Natural killer cell (primary cell): ENCODE results near the gene SLC5A10. TPM values are rescaled to one million over a fixed set of nuclear protein-coding genes. Genes with fewer than 3 reads are reported as not detected.

Experiments
- ATAC-seq, 3 donors: fragments of 150-1000 bp in 2 of 3; fragments of 200-7000 bp in 1 of 3; cut with Tn5 transposase; 1 replicate in 1 of 3; 2 replicates in 2 of 3; pipeline ENCODE4 v1.10.0; 2021; ENCODE audit warnings: mild to moderate bottlenecking in 2 of 3, moderate library complexity in 2 of 3
- DNase-seq, 2 donors: peaks; one replicate each; pipeline versions ENCODE4 v3.0.0 to v3.0.0-alpha.2; 2013 to 2021; ENCODE audit warnings: mixed read lengths in 1 of 2
- H3K27ac ChIP-seq: one replicate; pipeline ENCODE4 v1.5.1; 2013; ENCODE audit warnings: mild to moderate bottlenecking, low read length
- H3K27me3 ChIP-seq: one replicate; pipeline ENCODE4 v1.6.1; 2013; ENCODE audit warnings: low read length; ENCODE audit not compliant: control insufficient read depth, insufficient read depth
- H3K36me3 ChIP-seq: one replicate; pipeline ENCODE4 v1.6.1; 2013; ENCODE audit warnings: low read length; ENCODE audit not compliant: control insufficient read depth, insufficient read depth
- H3K4me1 ChIP-seq: one replicate; pipeline ENCODE4 v1.6.1; 2013; ENCODE audit warnings: low read length; ENCODE audit not compliant: control insufficient read depth, insufficient read depth
- H3K4me3 ChIP-seq: one replicate; pipeline ENCODE4 v1.5.1; 2013; ENCODE audit warnings: low read length
- H3K9me3 ChIP-seq: one replicate; pipeline ENCODE4 v1.6.1; 2013; ENCODE audit warnings: low read length; ENCODE audit not compliant: control insufficient read depth, insufficient read depth
- H3K27ac Mint-ChIP-seq, 2 donors: one replicate each; pipeline ENCODE4 v1.8.0; 2022; ENCODE audit warnings: mild to moderate bottlenecking in 2 of 2, mixed read lengths in 2 of 2, moderate library complexity in 1 of 2
- H3K27me3 Mint-ChIP-seq, 2 donors: one replicate each; pipeline ENCODE4 v1.8.0; 2022; ENCODE audit warnings: low read depth in 2 of 2, mixed read lengths in 2 of 2
- H3K36me3 Mint-ChIP-seq: one replicate; pipeline ENCODE4 v1.8.0; 2022; ENCODE audit warnings: mixed read lengths
- H3K4me1 Mint-ChIP-seq, 2 donors: one replicate each; pipeline ENCODE4 v1.8.0; 2022; ENCODE audit warnings: mixed read lengths in 2 of 2
- H3K4me3 Mint-ChIP-seq: one replicate; pipeline ENCODE4 v1.8.0; 2022; ENCODE audit warnings: mild to moderate bottlenecking, moderate library complexity, mixed read lengths
- H3K9me3 Mint-ChIP-seq, 2 donors: one replicate each; pipeline ENCODE4 v1.8.0; 2022; ENCODE audit warnings: mixed read lengths in 2 of 2
- WGBS: methylation state at CpG from one replicate; pipeline ENCODE4 v1.1.7; 2013; ENCODE audit warnings: missing lambda C conversion rate; ENCODE audit not compliant: insufficient coverage; 5-methylcytosine and 5-hydroxymethylcytosine counted together
- intact Hi-C: fragments of 100-400 bp; cut with micrococcal nuclease; formaldehyde crosslinking; loops from one replicate; pipeline ENCODE4 v1.14.2; 2022
- total RNA-seq, 4 donors: library from RNA; stranded (reverse); fragments of 120-200 nt in 1 of 4; gene quantifications; one replicate each; pipeline versions ENCODE4 v1.2.3 to v1.2.4, GENCODE V29; 2013 to 2022
- TF ChIP-seq, protein P1 (sequence below): fragments of 200-600 bp; IDR thresholded peaks from one replicate; pipeline ENCODE4 v1.8.0; 2022; ENCODE audit warnings: antibody characterized with exemption

Gene SLC5A10
- total RNA-seq, 3 donors from 2014 or later (not counting 1 experiment from before 2014, with no cell fraction given), result 0.28 TPM; not detected in 2

DNA sequence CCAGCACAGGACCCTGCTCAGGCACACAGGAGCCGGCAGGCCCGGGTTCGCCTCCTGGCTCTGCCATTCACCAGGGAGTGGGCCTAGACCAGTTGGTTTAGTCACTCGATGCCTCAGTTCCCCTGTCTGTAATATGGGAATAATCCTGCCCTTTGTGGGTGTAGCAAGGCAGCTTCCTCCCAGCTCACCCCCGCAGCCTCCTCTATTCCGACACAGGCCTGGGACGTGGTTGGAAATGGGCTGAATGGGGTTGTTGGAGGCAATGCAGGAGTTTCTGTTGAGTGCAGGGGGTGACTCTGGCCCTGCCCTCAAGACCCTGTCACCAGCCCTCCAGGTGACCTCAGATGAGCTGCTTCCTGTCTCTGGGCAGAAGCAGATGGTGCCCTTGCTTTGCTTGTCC lies 19.8 kb downstream of the SLC5A10 start:
- TF ChIP-seq, protein P1, sequence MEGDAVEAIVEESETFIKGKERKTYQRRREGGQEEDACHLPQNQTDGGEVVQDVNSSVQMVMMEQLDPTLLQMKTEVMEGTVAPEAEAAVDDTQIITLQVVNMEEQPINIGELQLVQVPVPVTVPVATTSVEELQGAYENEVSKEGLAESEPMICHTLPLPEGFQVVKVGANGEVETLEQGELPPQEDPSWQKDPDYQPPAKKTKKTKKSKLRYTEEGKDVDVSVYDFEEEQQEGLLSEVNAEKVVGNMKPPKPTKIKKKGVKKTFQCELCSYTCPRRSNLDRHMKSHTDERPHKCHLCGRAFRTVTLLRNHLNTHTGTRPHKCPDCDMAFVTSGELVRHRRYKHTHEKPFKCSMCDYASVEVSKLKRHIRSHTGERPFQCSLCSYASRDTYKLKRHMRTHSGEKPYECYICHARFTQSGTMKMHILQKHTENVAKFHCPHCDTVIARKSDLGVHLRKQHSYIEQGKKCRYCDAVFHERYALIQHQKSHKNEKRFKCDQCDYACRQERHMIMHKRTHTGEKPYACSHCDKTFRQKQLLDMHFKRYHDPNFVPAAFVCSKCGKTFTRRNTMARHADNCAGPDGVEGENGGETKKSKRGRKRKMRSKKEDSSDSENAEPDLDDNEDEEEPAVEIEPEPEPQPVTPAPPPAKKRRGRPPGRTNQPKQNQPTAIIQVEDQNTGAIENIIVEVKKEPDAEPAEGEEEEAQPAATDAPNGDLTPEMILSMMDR, result no peak
- Histone ChIP-seq H3K9me3 (no peaks in the 10 kb centered on the region), H3K27ac (no peak overlapping the region), H3K4me1 (peaks cover 4% of the 10 kb centered on the region), H3K4me3 (no peak overlapping the region), H3K36me3 (no peaks in the 10 kb centered on the region), H3K27me3 (no peaks in the 10 kb centered on the region)
- Mint-ChIP-seq H3K4me1 (peaks cover 0 to 5% of the 10 kb centered on the region in 2 donors), H3K27ac (no peak overlapping the region), H3K9me3 (no peaks in the 10 kb centered on the region), H3K27me3 (no peaks in the 10 kb centered on the region), H3K4me3 (no peak overlapping the region), H3K36me3 (no peaks in the 10 kb centered on the region)
- no peak for ATAC-seq
- intact Hi-C loops, result no loop called here
- no peak for DNase-seq
- WGBS, result 98% methylated on average over 7 of the region's 7 CpGs

DNA sequence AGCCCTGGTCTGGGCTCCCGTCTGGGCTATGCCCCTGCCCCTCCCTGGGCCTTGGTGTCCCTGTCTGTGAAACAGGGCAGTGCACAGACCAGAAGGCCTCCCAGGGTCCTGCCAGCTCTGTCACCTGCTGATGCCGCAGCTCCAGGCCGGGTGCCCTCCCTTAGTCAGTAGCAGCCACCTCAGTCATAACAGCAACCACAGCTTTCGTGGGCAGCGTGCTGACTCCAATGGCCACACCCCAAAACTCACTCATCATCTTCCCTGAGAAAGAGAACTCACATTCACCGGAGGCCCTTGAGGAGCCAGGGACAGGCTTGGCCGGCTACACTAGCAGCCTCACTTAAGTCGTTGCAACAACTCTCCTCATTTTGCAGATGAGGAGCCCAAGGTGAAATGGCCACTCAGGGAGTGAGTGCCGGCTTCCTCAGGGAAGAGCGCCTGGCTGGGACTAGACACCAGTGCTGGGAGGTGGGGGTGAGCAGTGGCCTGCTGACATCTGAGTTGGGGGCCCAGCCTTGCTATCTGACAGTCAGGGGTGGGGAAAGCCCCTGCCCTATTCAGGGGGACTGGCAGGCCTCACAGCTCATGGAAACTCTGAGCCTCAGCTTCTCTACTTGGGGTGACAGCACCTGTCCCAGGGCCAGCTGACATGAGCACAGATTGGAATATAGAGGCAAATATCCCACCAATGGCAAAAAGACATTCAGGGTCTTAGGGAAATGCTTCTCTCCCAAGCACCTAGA lies 22.6 kb downstream of the SLC5A10 start:
- Histone ChIP-seq H3K27ac (no peak overlapping the region), H3K9me3 (no peaks in the 10 kb centered on the region), H3K4me1 (no peaks in the 10 kb centered on the region), H3K4me3 (no peak overlapping the region), H3K27me3 (no peaks in the 10 kb centered on the region), H3K36me3 (peaks cover 4% of the 10 kb centered on the region)
- no peak overlapping the region for H3K4me3 Mint-ChIP-seq
- H3K9me3 Mint-ChIP-seq, result no peaks in the 10 kb centered on the region
- WGBS, result 91% methylated on average over 10 of the region's 10 CpGs
- H3K4me1 Mint-ChIP-seq, result peaks cover 0 to 2% of the 10 kb centered on the region in 2 donors
- no peaks in the 10 kb centered on the region for H3K36me3 Mint-ChIP-seq
- intact Hi-C loops, result no loop called here
- TF ChIP-seq, protein P1, result no peak
- ATAC-seq, result no peak
- no peak for DNase-seq
- no peak overlapping the region for H3K27ac Mint-ChIP-seq
- no peaks in the 10 kb centered on the region for H3K27me3 Mint-ChIP-seq

DNA sequence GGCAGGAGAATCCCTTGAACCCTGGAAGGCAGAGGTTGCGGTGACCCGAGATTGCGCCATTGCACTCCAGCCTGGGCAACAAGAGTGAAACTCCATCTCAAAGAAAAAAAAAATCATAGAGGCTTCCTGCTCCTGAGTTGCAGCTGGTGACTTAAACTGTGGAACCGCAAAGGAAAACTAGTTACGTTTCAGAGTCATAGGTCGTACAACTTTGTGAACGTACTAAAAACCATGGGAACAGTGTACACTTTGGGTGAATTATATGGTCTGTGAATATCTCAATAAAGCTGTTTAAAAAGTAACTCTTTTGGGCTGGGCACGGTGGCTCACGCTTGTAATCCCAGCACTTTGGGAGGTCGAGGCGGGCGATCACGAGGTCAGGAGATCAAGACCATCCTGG lies 23.6 kb downstream of the SLC5A10 start:
- H3K27me3 ChIP-seq, result no peaks in the 10 kb centered on the region
- Mint-ChIP-seq H3K36me3 (no peaks in the 10 kb centered on the region), H3K4me3 (no peak overlapping the region), H3K4me1 (no peaks in the 10 kb centered on the region), H3K27ac (no peak overlapping the region), H3K9me3 (no peaks in the 10 kb centered on the region), H3K27me3 (no peaks in the 10 kb centered on the region)
- DNase-seq, result no peak
- intact Hi-C loops, result no loop called here
- no peak for ATAC-seq
- H3K27ac ChIP-seq, result no peak overlapping the region
- H3K9me3 ChIP-seq, result no peaks in the 10 kb centered on the region
- no peak overlapping the region for H3K4me3 ChIP-seq
- peaks cover 4% of the 10 kb centered on the region for H3K36me3 ChIP-seq
- TF ChIP-seq, protein P1, result no peak
- 97% methylated on average over 13 of the region's 13 CpGs for WGBS
- H3K4me1 ChIP-seq, result no peaks in the 10 kb centered on the region

DNA sequence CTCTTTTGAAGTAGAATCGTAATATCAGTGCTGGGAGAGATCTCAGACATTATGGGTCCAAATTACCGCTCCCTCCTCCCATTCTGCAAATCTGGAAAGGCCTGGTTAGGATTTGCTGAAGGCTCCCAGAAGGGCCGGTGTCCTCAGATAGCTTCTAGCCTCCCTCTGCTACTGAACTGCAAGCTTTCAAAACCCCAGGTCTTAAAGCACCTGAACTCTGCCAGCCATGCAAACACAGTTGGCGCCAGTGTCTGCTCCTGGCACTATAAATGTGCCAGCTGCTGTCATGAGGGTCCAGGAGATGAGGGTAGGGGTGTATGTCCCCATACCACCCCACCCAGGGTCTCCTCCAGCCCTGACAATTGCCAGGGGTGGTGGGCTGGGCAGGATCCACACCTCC lies 24.2 kb downstream of the SLC5A10 start:
- Mint-ChIP-seq H3K27ac (no peak overlapping the region), H3K4me1 (no peaks in the 10 kb centered on the region), H3K27me3 (no peaks in the 10 kb centered on the region), H3K4me3 (no peak overlapping the region), H3K9me3 (no peaks in the 10 kb centered on the region), H3K36me3 (no peaks in the 10 kb centered on the region)
- intact Hi-C loops, result no loop called here
- no peak overlapping the region for H3K4me3 ChIP-seq
- DNase-seq (no peak), ATAC-seq (no peak)
- TF ChIP-seq, protein P1, result no peak
- H3K9me3 ChIP-seq, result no peaks in the 10 kb centered on the region
- peaks cover 4% of the 10 kb centered on the region for H3K36me3 ChIP-seq
- no peak overlapping the region for H3K27ac ChIP-seq
- 75% methylated on average over 4 of the region's 4 CpGs for WGBS
- H3K4me1 ChIP-seq, result no peaks in the 10 kb centered on the region
- no peaks in the 10 kb centered on the region for H3K27me3 ChIP-seq
